Lung (tissue), 12 donors: ENCODE data around the gene OR6N1. TPM values are rescaled to one million over a fixed set of nuclear protein-coding genes. Genes with fewer than 3 reads are reported as not detected.

Source experiments
- ATAC-seq: fragments of 200-7000 bp; cut with Tn5 transposase; one replicate; pipeline ENCODE4 v1.9.1; 2020; ENCODE audit warnings: moderate number of reproducible peaks; ENCODE audit not compliant: insufficient read depth, low FRiP score
- DNase-seq, 3 donors: peaks; one replicate each; pipeline ENCODE4 v3.0.0-alpha.2; 2013 to 2017
- H3K27ac ChIP-seq, 2 donors: one replicate each; pipeline ENCODE4 v1.5.1; 2013; ENCODE audit warnings: mild to moderate bottlenecking in 2 of 2, moderate library complexity in 2 of 2, control low read depth in 1 of 2, inconsistent platforms in 1 of 2, low read depth in 1 of 2, low read length in 1 of 2
- H3K27me3 ChIP-seq, 3 donors: one replicate each; pipeline ENCODE4 v1.5.1; 2013; ENCODE audit warnings: low read length in 2 of 3; ENCODE audit not compliant: control insufficient read depth in 3 of 3, insufficient read depth in 3 of 3
- H3K36me3 ChIP-seq, 4 donors: one replicate each; pipeline ENCODE4 v1.5.1; 2013; ENCODE audit warnings: low read length in 4 of 4, mild to moderate bottlenecking in 1 of 4, moderate library complexity in 1 of 4; ENCODE audit not compliant: control insufficient read depth in 4 of 4, insufficient read depth in 4 of 4
- H3K4me1 ChIP-seq, 5 donors: one replicate each; pipeline ENCODE4 v1.5.1; 2013; ENCODE audit warnings: low read length in 5 of 5, mild to moderate bottlenecking in 2 of 5, moderate library complexity in 1 of 5; ENCODE audit not compliant: control insufficient read depth in 5 of 5, insufficient read depth in 5 of 5
- H3K4me3 ChIP-seq: one replicate; pipeline ENCODE4 v1.5.1; 2013; ENCODE audit warnings: mild to moderate bottlenecking, control low read depth, moderate library complexity
- H3K9ac ChIP-seq, 2 donors: one replicate each; pipeline ENCODE4 v1.5.1; 2013; ENCODE audit warnings: low read length in 2 of 2, control low read depth in 1 of 2; ENCODE audit not compliant: insufficient read depth in 1 of 2
- H3K9me3 ChIP-seq, 4 donors: one replicate each; pipeline ENCODE4 v1.5.1; 2013; ENCODE audit warnings: low read length in 3 of 4, mild to moderate bottlenecking in 1 of 4, moderate library complexity in 1 of 4; ENCODE audit not compliant: control insufficient read depth in 4 of 4, insufficient read depth in 3 of 4
- CTCF ChIP-seq: IDR thresholded peaks from 2 replicates; pipeline ENCODE4 v1.5.1; 2012; ENCODE audit warnings: mild to moderate bottlenecking; ENCODE audit errors: control extremely low read depth, extremely low read depth
- WGBS, 2 donors: extraction: QIAGEN DNeasy Blood & Tissue Kit; methylation state at CpG; one replicate each; pipeline ENCODE4 v1.1.7; 2013; 5-methylcytosine and 5-hydroxymethylcytosine counted together
- polyA plus RNA-seq, 2 donors: library from polyadenylated mRNA; stranded (reverse); fragments of 200-250 nt; gene quantifications; one replicate each; pipeline ENCODE4 v1.2.1, GENCODE V29; 2013
- total RNA-seq, 2 donors: library from RNA; depleted of rRNA in 1 of 2; stranded (reverse); fragments of >200 nt in 1 of 2; gene quantifications; one replicate each; pipeline ENCODE4 v1.2.1, GENCODE V29; 2014 to 2021
- donor health status: control.
- donor health status: control.
- donor health status: Bipolar disorder and iron deficiency.
- donor health status: healthy.
- donor health status: DM: yes; HTN: yes; CAD: no.

Gene OR6N1
- total and polyA plus RNA-seq, 4 donors: 0.80 to 8.7 TPM; not detected in 2

GRCh38 chr1:158719664-158720063, 52.3 kb downstream of the OR6N1 start:
- TF ChIP-seq CTCF: no peak
- no peaks in the 10 kb centered on the region for H3K36me3 ChIP-seq
- whole genome bisulfite sequencing, 2 donors: 60 to 67% methylated on average over 3 of the region's 3 CpGs
- H3K9ac ChIP-seq: no peak overlapping the region
- DNase-seq (no peak), ATAC-seq (no peak)
- H3K27me3 ChIP-seq: no peaks in the 10 kb centered on the region
- H3K9me3 ChIP-seq: no peaks in the 10 kb centered on the region
- H3K4me3 ChIP-seq: no peak overlapping the region
- no peaks in the 10 kb centered on the region for H3K4me1 ChIP-seq
- H3K27ac ChIP-seq: no peak overlapping the region

GRCh38 chr1:158717344-158717743, 54.7 kb downstream of the OR6N1 start:
- no peak for TF ChIP-seq CTCF
- H3K27ac ChIP-seq: no peak overlapping the region
- WGBS, 2 donors: 83 to 85% methylated on average over 6 of the region's 6 CpGs
- no peak overlapping the region for H3K9ac ChIP-seq
- no peaks in the 10 kb centered on the region for H3K9me3 ChIP-seq
- H3K4me1 ChIP-seq: no peaks in the 10 kb centered on the region
- no peak for ATAC-seq
- DNase-seq: no peak
- H3K36me3 ChIP-seq: no peaks in the 10 kb centered on the region
- no peaks in the 10 kb centered on the region for H3K27me3 ChIP-seq
- H3K4me3 ChIP-seq: no peak overlapping the region

- Histone ChIP-seq H3K27ac (no peak overlapping the region), H3K4me3 (no peak overlapping the region), H3K27me3 (no peaks in the 10 kb centered on the region), H3K36me3 (no peaks in the 10 kb centered on the region), H3K4me1 (no peaks in the 10 kb centered on the region), H3K9ac (no peak overlapping the region), H3K9me3 (no peaks in the 10 kb centered on the region)
- no peak for TF ChIP-seq CTCF
- WGBS, 2 donors: 82 to 98% methylated on average over 1 of the region's 1 CpG
- DNase-seq (no peak), ATAC-seq (no peak)
Observed at GRCh38 chr1:158716335-158716734, 55.7 kb downstream of the OR6N1 start.

GRCh38 chr1:158714754-158715153, 57.2 kb downstream of the OR6N1 start:
- Histone ChIP-seq H3K9me3 (no peaks in the 10 kb centered on the region), H3K4me1 (no peaks in the 10 kb centered on the region), H3K27ac (no peak overlapping the region), H3K9ac (no peak overlapping the region), H3K27me3 (no peaks in the 10 kb centered on the region), H3K4me3 (no peak overlapping the region), H3K36me3 (no peaks in the 10 kb centered on the region)
- no peak for TF ChIP-seq CTCF
- DNase-seq: no peak
- 48 to 77% methylated on average over 1 of the region's 1 CpG for WGBS, 2 donors
- no peak for ATAC-seq
